ENCODE measurements around the gene PCDHGA10.

The PCDHGA10 gene

GRCh38 chr5:141441571-141442170 lies 28.9 kb downstream of the PCDHGA10 start:
- Histone ChIP-seq H3K79me2 (peaks cover 14% of the 10 kb centered on the region), H3K9me3 (ENCODE audit: control insufficient read depth, low read length) (no peaks in the 10 kb centered on the region), H2AFZ (no peak overlapping the region), H3K4me2 (ENCODE audit: low read length) (no peak overlapping the region), H3K4me3 (ENCODE audit: low read depth, low read length) (no peak overlapping the region), H3K9ac (no peak overlapping the region), H3K4me1 (no peaks in the 10 kb centered on the region), H3K27me3 (ENCODE audit: control insufficient read depth, insufficient read depth, low read length) (no peaks in the 10 kb centered on the region), H3K36me3 (ENCODE audit: control insufficient read depth, insufficient read depth, low read length) (no peaks in the 10 kb centered on the region), H3K27ac (no peak overlapping the region)
- TF ChIP-seq CTCF (IDR thresholded peaks at IDR 0.05), result no peak

- Histone ChIP-seq H3K36me3 (ENCODE audit: control insufficient read depth, insufficient read depth, low read length) (no peaks in the 10 kb centered on the region), H3K9me3 (ENCODE audit: control insufficient read depth, low read length) (no peaks in the 10 kb centered on the region), H3K27me3 (ENCODE audit: control insufficient read depth, insufficient read depth, low read length) (no peaks in the 10 kb centered on the region), H2AFZ (no peak overlapping the region), H3K79me2 (peaks cover 13% of the 10 kb centered on the region), H3K4me2 (ENCODE audit: low read length) (no peak overlapping the region), H3K4me3 (ENCODE audit: low read depth, low read length) (no peak overlapping the region), H3K9ac (no peak overlapping the region), H3K4me1 (no peaks in the 10 kb centered on the region), H3K27ac (no peak overlapping the region)
- no peak for TF ChIP-seq CTCF (IDR thresholded peaks at IDR 0.05)
Observed at GRCh38 chr5:141465351-141465750, 52.6 kb downstream of the PCDHGA10 start.

Measured in parathyroid adenoma (tissue), 2 donors.